Gastroesophageal sphincter (tissue), 3 donors: ENCODE measurements around the gene MED12.

Experiments used
- POLR2A ChIP-seq, 2 donors: fragments of 450-650 bp; IDR thresholded peaks; one replicate each; pipeline ENCODE4 v1.6.1; 2017; ENCODE audit warnings: antibody characterized with exemption in 2 of 2, mild to moderate bottlenecking in 2 of 2, moderate library complexity in 1 of 2
- POLR2AphosphoS5 ChIP-seq: sonication (generic); formaldehyde crosslinking; IDR thresholded peaks from one replicate; pipeline ENCODE4 v1.6.1; 2017; ENCODE audit warnings: antibody characterized with exemption
- TF ChIP-seq, protein P1 (sequence below), 4 experiments: fragments of 200-600 bp in 2 of 4; fragments of 450-650 bp in 2 of 4; sonication (generic) in 1 of 4; IDR thresholded peaks; one replicate each; pipeline ENCODE4 v1.5.1; 2017 to 2019; ENCODE audit warnings: antibody characterized with exemption in 4 of 4, mild to moderate bottlenecking in 2 of 4, moderate library complexity in 2 of 4

DNA sequence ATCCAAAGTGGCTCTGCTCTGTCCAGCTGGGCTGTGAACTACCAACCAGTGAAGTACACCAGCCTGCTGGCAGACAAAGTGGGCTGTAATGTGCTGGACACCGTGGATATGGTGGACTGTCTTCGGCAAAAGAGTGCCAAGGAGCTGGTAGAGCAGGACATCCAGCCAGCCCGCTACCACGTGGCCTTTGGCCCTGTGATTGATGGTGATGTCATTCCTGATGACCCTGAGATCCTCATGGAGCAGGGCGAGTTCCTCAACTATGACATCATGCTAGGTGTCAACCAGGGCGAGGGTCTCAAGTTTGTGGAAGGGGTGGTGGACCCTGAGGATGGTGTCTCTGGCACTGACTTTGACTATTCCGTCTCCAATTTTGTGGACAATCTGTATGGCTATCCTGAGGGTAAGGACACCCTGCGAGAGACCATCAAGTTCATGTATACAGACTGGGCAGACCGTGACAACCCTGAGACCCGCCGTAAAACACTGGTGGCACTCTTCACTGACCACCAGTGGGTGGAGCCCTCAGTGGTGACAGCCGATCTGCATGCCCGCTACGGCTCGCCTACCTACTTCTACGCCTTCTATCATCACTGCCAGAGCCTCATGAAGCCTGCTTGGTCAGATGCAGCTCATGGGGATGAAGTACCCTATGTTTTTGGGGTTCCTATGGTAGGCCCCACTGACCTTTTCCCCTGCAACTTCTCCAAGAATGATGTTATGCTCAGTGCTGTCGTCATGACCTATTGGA is 48.8 kb downstream of the MED12 start:
- TF ChIP-seq, protein P1, sequence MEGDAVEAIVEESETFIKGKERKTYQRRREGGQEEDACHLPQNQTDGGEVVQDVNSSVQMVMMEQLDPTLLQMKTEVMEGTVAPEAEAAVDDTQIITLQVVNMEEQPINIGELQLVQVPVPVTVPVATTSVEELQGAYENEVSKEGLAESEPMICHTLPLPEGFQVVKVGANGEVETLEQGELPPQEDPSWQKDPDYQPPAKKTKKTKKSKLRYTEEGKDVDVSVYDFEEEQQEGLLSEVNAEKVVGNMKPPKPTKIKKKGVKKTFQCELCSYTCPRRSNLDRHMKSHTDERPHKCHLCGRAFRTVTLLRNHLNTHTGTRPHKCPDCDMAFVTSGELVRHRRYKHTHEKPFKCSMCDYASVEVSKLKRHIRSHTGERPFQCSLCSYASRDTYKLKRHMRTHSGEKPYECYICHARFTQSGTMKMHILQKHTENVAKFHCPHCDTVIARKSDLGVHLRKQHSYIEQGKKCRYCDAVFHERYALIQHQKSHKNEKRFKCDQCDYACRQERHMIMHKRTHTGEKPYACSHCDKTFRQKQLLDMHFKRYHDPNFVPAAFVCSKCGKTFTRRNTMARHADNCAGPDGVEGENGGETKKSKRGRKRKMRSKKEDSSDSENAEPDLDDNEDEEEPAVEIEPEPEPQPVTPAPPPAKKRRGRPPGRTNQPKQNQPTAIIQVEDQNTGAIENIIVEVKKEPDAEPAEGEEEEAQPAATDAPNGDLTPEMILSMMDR (IDR thresholded peaks at IDR 0.05), result no peak
- TF ChIP-seq POLR2AphosphoS5, result no peak
- no peak for TF ChIP-seq POLR2A (IDR thresholded peaks at IDR 0.05)
